Glomerular visceral epithelial cell (primary cell): Measurements from ENCODE around the gene MFSD6L.
A peak's percentile ranks its signal among the peaks of the same experiment; 100 is the strongest.

ENCODE experiments used
- DNase-seq: peaks from one replicate; pipeline ENCODE4 v3.0.0-alpha.2; 2016; ENCODE audit errors: extremely low spot score

Gene MFSD6L

GRCh38 chr17:8798846-8799569 lies at the start of gene MFSD6L:
Gene MFSD6L (minus strand): TSS chr17:8799365. CDS start chr17:8799120, 245 bp downstream.
- DNase-seq = no peak

GRCh38 chr17:8847891-8848290 lies 48.7 kb upstream of the MFSD6L start:
- DNase-seq = no peak

- no peak for DNase-seq
These were observed 47.6 kb upstream of the MFSD6L start for GRCh38 chr17:8846768-8847211.

- DNase-seq = no peak
These were observed 45.4 kb upstream of the MFSD6L start for GRCh38 chr17:8844229-8845218.

- DNase-seq = no peak
These were observed 44.2 kb upstream of the MFSD6L start for GRCh38 chr17:8843344-8843743.

- no peak for DNase-seq
These were observed 42.7 kb upstream of the MFSD6L start for GRCh38 chr17:8841844-8842243.

- DNase-seq = no peak
These were observed 40.3 kb upstream of the MFSD6L start for GRCh38 chr17:8839410-8839935.

- no peak for DNase-seq
These were observed 39.5 kb upstream of the MFSD6L start for GRCh38 chr17:8838551-8839095.

- DNase-seq = peak; percentile 57
These were observed 38.5 kb upstream of the MFSD6L start for GRCh38 chr17:8837563-8838075.

- DNase-seq = peak; percentile 34
These were observed 37.8 kb upstream of the MFSD6L start for GRCh38 chr17:8836821-8837562.

- DNase-seq = no peak
These were observed 36.6 kb upstream of the MFSD6L start for GRCh38 chr17:8835631-8836364.

GRCh38 chr17:8835106-8835505 lies 35.9 kb upstream of the MFSD6L start:
- no peak for DNase-seq

- DNase-seq = no peak
These were observed 33.7 kb upstream of the MFSD6L start for GRCh38 chr17:8832711-8833352.

- no peak for DNase-seq
These were observed 32.2 kb upstream of the MFSD6L start for GRCh38 chr17:8831234-8831849.

GRCh38 chr17:8830141-8830540 lies 31.0 kb upstream of the MFSD6L start:
- no peak for DNase-seq

GRCh38 chr17:8829036-8829941 lies 30.1 kb upstream of the MFSD6L start:
- no peak for DNase-seq

- DNase-seq = no peak
These were observed 29.3 kb upstream of the MFSD6L start for GRCh38 chr17:8828517-8828875.

GRCh38 chr17:8826808-8827435 lies 27.8 kb upstream of the MFSD6L start:
- DNase-seq = no peak
